Activated CD8-positive, alpha-beta memory T cell treated with anti-CD3 and anti-CD28 coated beads, Interleukin-2, amount 50 U/mL, for 48 hours (primary cell): ENCODE data around the gene CSK.

Experiments used
- DNase-seq: peaks from one replicate; pipeline ENCODE4 v3.0.0-alpha.2; 2020

Gene CSK

GRCh38 chr15:74788042-74788682 is 6.3 kb downstream of the CSK start:
- DNase-seq = no peak

GRCh38 chr15:74788683-74789151 is 6.8 kb downstream of the CSK start:
- DNase-seq = peak; percentile 71

- no peak for DNase-seq
Observed at GRCh38 chr15:74789171-74789631, 7.3 kb downstream of the CSK start.

- DNase-seq = no peak
Observed at GRCh38 chr15:74789741-74790079, 7.8 kb downstream of the CSK start.

GRCh38 chr15:74790080-74790916 is 8.4 kb downstream of the CSK start:
- DNase-seq = peak; percentile 70

- DNase-seq = no peak
Observed at GRCh38 chr15:74791007-74791406, 9.1 kb downstream of the CSK start.

- no peak for DNase-seq
Observed at GRCh38 chr15:74791667-74792066, 9.8 kb downstream of the CSK start.

- no peak for DNase-seq
Observed at GRCh38 chr15:74792227-74793016, 10.5 kb downstream of the CSK start.

- peak; percentile 83 for DNase-seq
Observed at GRCh38 chr15:74793135-74794028, 11.5 kb downstream of the CSK start.

- no peak for DNase-seq
Observed at GRCh38 chr15:74794248-74794969, 12.5 kb downstream of the CSK start.

GRCh38 chr15:74794970-74795349 is 13.1 kb downstream of the CSK start:
- DNase-seq = no peak

- DNase-seq = peak; percentile 67
Observed at GRCh38 chr15:74795966-74796625, 14.2 kb downstream of the CSK start.

GRCh38 chr15:74798388-74799254 is 16.7 kb downstream of the CSK start:
- no peak for DNase-seq

- DNase-seq = no peak
Observed at GRCh38 chr15:74799255-74799855, 17.5 kb downstream of the CSK start.

GRCh38 chr15:74799856-74800558 is 18.1 kb downstream of the CSK start:
- DNase-seq = peak; percentile 95

- DNase-seq = no peak
Observed at GRCh38 chr15:74800559-74801094, 18.7 kb downstream of the CSK start.

- no peak for DNase-seq
Observed at GRCh38 chr15:74801311-74801997, 19.6 kb downstream of the CSK start.

GRCh38 chr15:74802290-74802689 is 20.4 kb downstream of the CSK start:
- DNase-seq = no peak
